ENCODE data around the gene SYNE4.

Gene SYNE4

DNA sequence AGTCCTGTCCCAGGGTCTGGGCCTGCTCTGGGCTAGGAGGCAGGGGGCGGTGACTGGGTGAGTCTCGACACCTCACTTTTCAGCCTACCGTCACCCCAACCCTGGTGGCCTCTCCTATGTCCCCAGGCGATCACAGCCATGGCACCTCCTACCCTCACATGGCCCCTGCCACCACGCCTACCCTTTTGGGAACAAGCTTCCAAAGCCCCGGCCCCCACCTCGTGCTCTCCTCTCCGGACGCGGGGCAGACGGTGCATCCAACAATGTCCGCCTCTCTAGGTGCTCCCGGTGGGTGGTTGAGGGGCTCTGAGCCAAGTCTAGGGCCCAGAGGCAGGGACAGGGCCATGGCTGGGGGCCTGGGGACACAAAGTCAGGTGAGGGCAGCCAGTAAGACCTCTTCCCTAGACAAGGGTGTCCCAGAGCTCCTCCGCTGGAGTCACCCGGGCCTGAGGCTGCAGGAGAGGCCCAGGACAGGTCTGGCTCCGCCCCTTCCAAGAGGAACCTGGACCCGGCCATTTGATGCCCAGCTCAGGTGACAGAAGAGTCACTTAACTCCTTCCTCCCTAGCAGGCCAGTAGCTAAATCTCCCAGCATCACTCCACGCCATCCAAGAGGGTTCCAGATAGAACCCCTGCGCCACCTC, at the start of gene SYNE4:
SYNE4 (minus strand) TSS at position 478 of the 643 bp plus-strand sequence; CDS start at position 346, 132 bp downstream.
- TF ChIP-seq, protein P1, sequence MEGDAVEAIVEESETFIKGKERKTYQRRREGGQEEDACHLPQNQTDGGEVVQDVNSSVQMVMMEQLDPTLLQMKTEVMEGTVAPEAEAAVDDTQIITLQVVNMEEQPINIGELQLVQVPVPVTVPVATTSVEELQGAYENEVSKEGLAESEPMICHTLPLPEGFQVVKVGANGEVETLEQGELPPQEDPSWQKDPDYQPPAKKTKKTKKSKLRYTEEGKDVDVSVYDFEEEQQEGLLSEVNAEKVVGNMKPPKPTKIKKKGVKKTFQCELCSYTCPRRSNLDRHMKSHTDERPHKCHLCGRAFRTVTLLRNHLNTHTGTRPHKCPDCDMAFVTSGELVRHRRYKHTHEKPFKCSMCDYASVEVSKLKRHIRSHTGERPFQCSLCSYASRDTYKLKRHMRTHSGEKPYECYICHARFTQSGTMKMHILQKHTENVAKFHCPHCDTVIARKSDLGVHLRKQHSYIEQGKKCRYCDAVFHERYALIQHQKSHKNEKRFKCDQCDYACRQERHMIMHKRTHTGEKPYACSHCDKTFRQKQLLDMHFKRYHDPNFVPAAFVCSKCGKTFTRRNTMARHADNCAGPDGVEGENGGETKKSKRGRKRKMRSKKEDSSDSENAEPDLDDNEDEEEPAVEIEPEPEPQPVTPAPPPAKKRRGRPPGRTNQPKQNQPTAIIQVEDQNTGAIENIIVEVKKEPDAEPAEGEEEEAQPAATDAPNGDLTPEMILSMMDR (conservative IDR thresholded peaks at IDR 0.05) = no peak
- H3K27ac ChIP-seq = peak within 1 kb of the TSS; percentile 97

DNA sequence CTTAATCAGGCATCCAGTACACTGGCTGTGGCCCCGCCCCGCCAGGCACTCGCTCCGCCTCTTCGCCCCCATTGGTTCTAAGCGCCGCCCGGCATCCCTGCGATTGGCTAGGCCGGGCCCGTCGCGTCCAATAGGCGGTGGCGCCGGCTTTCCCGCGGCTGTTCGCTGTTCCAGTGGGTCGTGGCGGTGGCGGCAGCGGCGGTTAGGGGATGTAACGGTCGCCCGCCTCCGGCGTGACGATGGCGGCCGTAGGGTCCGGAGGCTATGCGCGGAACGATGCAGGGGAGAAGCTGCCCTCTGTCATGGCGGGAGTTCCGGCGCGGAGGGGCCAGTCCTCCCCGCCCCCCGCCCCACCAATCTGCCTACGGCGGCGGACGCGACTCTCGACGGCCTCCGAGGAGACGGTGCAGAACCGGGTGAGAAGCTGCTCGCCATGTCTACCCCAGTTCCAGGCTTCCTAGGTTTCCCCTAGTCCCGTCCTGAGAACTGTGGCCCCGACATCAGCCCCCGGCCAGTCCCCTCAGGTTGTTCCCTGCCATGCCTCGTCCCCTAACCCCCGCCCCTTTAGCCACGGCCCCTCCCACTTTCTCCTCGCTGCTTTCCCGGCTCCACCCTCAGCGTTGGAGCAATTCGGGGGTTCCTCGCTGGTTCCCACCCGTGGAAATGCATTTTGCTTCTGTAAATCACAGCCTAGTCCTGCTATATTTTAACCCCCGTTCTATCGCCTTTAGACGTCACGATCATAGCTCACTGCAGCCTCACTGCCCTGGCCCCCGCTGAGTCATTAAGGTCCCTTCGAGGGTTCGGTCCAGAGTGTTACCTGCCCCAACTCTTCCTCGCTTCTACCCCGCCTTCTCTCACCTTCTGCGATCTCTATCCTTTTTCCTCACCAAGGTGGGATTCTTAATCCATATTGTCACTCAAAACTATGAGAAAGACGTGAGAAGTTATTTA, 46.4 kb upstream of the SYNE4 start, which contains the start of gene WDR62:
WDR62 (plus strand) TSS at position 165 of the 954 bp plus-strand sequence; CDS start at position 240, 75 bp downstream.
- TF ChIP-seq, protein P1 (conservative IDR thresholded peaks at IDR 0.05) = peak; percentile 13; the same call in 1 of the 2 replicates
- H3K27ac ChIP-seq = peak within 1 kb of the TSS; percentile 91

DNA sequence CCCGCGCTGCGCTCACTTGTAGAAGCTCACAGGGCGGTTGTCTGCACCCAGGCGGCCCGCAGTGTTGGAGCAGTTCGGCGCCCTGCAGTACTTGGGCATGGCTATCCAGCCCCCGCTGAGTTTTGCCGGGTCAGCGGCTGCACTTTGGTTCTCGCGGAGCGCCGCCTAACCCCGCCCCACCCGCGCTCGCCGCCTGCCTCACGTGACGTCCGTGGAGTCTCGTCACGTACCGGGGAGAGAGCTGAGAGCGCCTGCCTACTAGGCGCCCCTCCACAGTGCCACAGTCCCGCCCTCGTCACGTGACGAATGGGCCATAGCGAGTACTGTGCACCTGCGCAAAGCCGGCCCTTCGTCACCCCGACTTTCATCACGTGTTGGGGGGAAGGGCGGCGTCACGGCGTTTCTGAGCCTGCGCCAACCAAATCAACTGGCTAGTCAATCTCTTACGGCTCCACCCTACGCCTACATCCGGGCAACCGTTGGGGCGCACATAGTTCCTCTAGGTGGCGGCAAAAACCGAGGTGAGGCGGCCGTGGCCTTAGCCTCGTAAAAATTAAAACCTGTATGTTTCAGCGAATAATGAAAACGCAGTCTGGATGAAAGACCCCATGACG, 45.6 kb upstream of the SYNE4 start, which contains the start of gene THAP8:
THAP8 (minus strand) TSS at position 167 of the 614 bp plus-strand sequence; CDS start at position 99, 68 bp downstream.
- TF ChIP-seq, protein P1 (conservative IDR thresholded peaks at IDR 0.05) = peak; percentile 62
- H3K27ac ChIP-seq = peak within 1 kb of the TSS; percentile 91

- no peak overlapping the region for H3K27ac ChIP-seq
- TF ChIP-seq, protein P1 (conservative IDR thresholded peaks at IDR 0.05) = no peak
Measured at GRCh38 chr19:36051637-36052036, 43.0 kb upstream of the SYNE4 start.

DNA sequence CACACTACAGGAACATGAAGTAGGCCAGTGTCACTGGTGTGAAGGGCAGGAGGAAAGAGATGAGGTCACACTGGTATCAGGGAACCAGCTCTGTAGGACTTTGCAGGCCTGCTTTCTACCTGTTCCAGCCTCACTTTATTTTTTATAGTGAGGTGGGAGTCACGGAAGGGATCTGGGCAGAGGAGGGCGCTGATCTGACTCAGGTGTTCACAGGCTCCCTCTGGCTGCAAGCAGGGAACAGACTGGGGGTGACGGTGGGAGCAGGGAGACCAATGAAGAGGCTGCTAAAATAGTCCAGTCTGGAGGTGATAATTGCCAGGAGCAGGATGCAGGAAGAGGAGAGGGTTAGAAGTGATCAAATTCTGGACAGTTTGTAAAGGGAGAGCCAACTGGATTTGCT, 42.6 kb upstream of the SYNE4 start:
- no peak overlapping the region for H3K27ac ChIP-seq

GRCh38 chr19:36049080-36049698, 40.6 kb upstream of the SYNE4 start:
- no peak overlapping the region for H3K27ac ChIP-seq
- TF ChIP-seq, protein P1 (conservative IDR thresholded peaks at IDR 0.05) = no peak

More for the DNA sequence above, 42.6 kb upstream of the SYNE4 start:
- TF ChIP-seq, protein P1 (conservative IDR thresholded peaks at IDR 0.05) = peak; percentile 25
